H7 (cell line): Measurements from ENCODE around the gene PTPRM. TPM values are rescaled to one million over a fixed set of nuclear protein-coding genes. Genes with fewer than 3 reads are reported as not detected.

Experiments
- DNase-seq: peaks from one replicate; pipeline ENCODE4 v3.0.0; 2012
- H3K27me3 ChIP-seq: 2 replicates; pipeline ENCODE4 v1.6.0; 2011; ENCODE audit warnings: mild to moderate bottlenecking, low read length; ENCODE audit not compliant: control insufficient read depth, insufficient read depth
- H3K36me3 ChIP-seq: replicated peaks from 2 replicates; pipeline ENCODE4 v1.5.1; 2011; ENCODE audit warnings: low read length; ENCODE audit not compliant: control insufficient read depth, insufficient read depth
- H3K4me3 ChIP-seq: 2 replicates; pipeline ENCODE4 v1.5.1; 2011; ENCODE audit warnings: low read depth, mild to moderate bottlenecking, control low read depth, low read length, moderate library complexity; ENCODE audit not compliant: insufficient read depth
- total RNA-seq: library from RNA; depleted of rRNA; stranded (reverse); fragments of >200 nt; shearing (Covaris generic); gene quantifications from 2 replicates; pipeline ENCODE4 v1.2.3, GENCODE V29; 2014

Gene PTPRM
- total RNA-seq, 1 experiment from 2014 or later: 14.4 TPM

- Histone ChIP-seq H3K4me3 (no peak overlapping the region), H3K36me3 (no peaks in the 10 kb centered on the region), H3K27me3 (no peaks in the 10 kb centered on the region)
- no peak for DNase-seq
Measured at GRCh38 chr18:8224576-8224975, 657.5 kb downstream of the PTPRM start.

- Histone ChIP-seq H3K36me3 (no peaks in the 10 kb centered on the region), H3K27me3 (no peaks in the 10 kb centered on the region), H3K4me3 (no peak overlapping the region)
- DNase-seq: no peak
Measured at GRCh38 chr18:8229040-8229439, 661.9 kb downstream of the PTPRM start.

- H3K4me3 ChIP-seq: no peak overlapping the region
- no peak for DNase-seq
- no peaks in the 10 kb centered on the region for H3K27me3 ChIP-seq
- no peaks in the 10 kb centered on the region for H3K36me3 ChIP-seq
Measured at GRCh38 chr18:8229787-8230186, 662.7 kb downstream of the PTPRM start.

- DNase-seq: no peak
- no peak overlapping the region for H3K4me3 ChIP-seq
- no peaks in the 10 kb centered on the region for H3K36me3 ChIP-seq
- H3K27me3 ChIP-seq: no peaks in the 10 kb centered on the region
Measured at GRCh38 chr18:8231316-8231715, 664.2 kb downstream of the PTPRM start.

- H3K4me3 ChIP-seq: no peak overlapping the region
- H3K27me3 ChIP-seq: no peaks in the 10 kb centered on the region
- DNase-seq: no peak
- H3K36me3 ChIP-seq: no peaks in the 10 kb centered on the region
Measured at GRCh38 chr18:8232791-8233190, 665.7 kb downstream of the PTPRM start.

- Histone ChIP-seq H3K4me3 (no peak overlapping the region), H3K27me3 (no peaks in the 10 kb centered on the region)
Measured at GRCh38 chr18:8235894-8236293, 668.8 kb downstream of the PTPRM start.

GRCh38 chr18:8238507-8238906, 671.4 kb downstream of the PTPRM start:
- Histone ChIP-seq H3K36me3 (no peaks in the 10 kb centered on the region), H3K27me3 (no peaks in the 10 kb centered on the region), H3K4me3 (no peak overlapping the region)
- DNase-seq: no peak

More at GRCh38 chr18:8235894-8236293, 668.8 kb downstream of the PTPRM start:
- no peaks in the 10 kb centered on the region for H3K36me3 ChIP-seq
- DNase-seq: no peak

- H3K4me3 ChIP-seq: no peak overlapping the region
- no peak for DNase-seq
- H3K27me3 ChIP-seq: no peaks in the 10 kb centered on the region
- H3K36me3 ChIP-seq: no peaks in the 10 kb centered on the region
Measured at GRCh38 chr18:8241731-8242130, 674.6 kb downstream of the PTPRM start.

GRCh38 chr18:8242151-8242696, 675.1 kb downstream of the PTPRM start:
- H3K27me3 ChIP-seq: no peaks in the 10 kb centered on the region
- DNase-seq: no peak

GRCh38 chr18:8247700-8248099, 680.6 kb downstream of the PTPRM start:
- no peaks in the 10 kb centered on the region for H3K36me3 ChIP-seq
- DNase-seq: no peak
- no peaks in the 10 kb centered on the region for H3K27me3 ChIP-seq
- no peak overlapping the region for H3K4me3 ChIP-seq

More at GRCh38 chr18:8242151-8242696, 675.1 kb downstream of the PTPRM start:
- no peaks in the 10 kb centered on the region for H3K36me3 ChIP-seq
- no peak overlapping the region for H3K4me3 ChIP-seq

GRCh38 chr18:8248576-8248975, 681.5 kb downstream of the PTPRM start:
- H3K27me3 ChIP-seq: no peaks in the 10 kb centered on the region

GRCh38 chr18:8249811-8250210, 682.7 kb downstream of the PTPRM start:
- no peaks in the 10 kb centered on the region for H3K27me3 ChIP-seq
- H3K36me3 ChIP-seq: no peaks in the 10 kb centered on the region
- DNase-seq: no peak

More at GRCh38 chr18:8248576-8248975, 681.5 kb downstream of the PTPRM start:
- DNase-seq: no peak
- Histone ChIP-seq H3K4me3 (no peak overlapping the region), H3K36me3 (no peaks in the 10 kb centered on the region)

GRCh38 chr18:8252371-8252770, 685.3 kb downstream of the PTPRM start:
- Histone ChIP-seq H3K36me3 (no peaks in the 10 kb centered on the region), H3K4me3 (no peak overlapping the region), H3K27me3 (no peaks in the 10 kb centered on the region)
- no peak for DNase-seq

More at GRCh38 chr18:8249811-8250210, 682.7 kb downstream of the PTPRM start:
- H3K4me3 ChIP-seq: no peak overlapping the region

GRCh38 chr18:8253944-8254343, 686.8 kb downstream of the PTPRM start:
- no peaks in the 10 kb centered on the region for H3K36me3 ChIP-seq
- no peak for DNase-seq
- no peaks in the 10 kb centered on the region for H3K27me3 ChIP-seq
- H3K4me3 ChIP-seq: no peak overlapping the region

GRCh38 chr18:8254654-8255053, 687.5 kb downstream of the PTPRM start:
- H3K36me3 ChIP-seq: no peaks in the 10 kb centered on the region
- no peaks in the 10 kb centered on the region for H3K27me3 ChIP-seq
- no peak overlapping the region for H3K4me3 ChIP-seq
- no peak for DNase-seq
